Gastrocnemius medialis (tissue), 4 donors: ENCODE results near the gene SENP2.

Source experiments
- POLR2A ChIP-seq, 2 donors: fragments of 450-650 bp; IDR thresholded peaks; one replicate each; pipeline ENCODE4 v1.6.1; 2017; ENCODE audit warnings: antibody characterized with exemption in 2 of 2, mild to moderate bottlenecking in 2 of 2, moderate library complexity in 2 of 2
- TF ChIP-seq, protein P1 (sequence below), 5 experiments: fragments of 450-650 bp in 3 of 5; fragments of 200-600 bp in 2 of 5; sonication (generic) in 2 of 5; IDR thresholded peaks in 4 of 5; conservative IDR thresholded peaks in 1 of 5; 1 replicate in 4 of 5; 2 replicates in 1 of 5; pipeline ENCODE4 v1.5.1; 2016 to 2019; ENCODE audit warnings: antibody characterized with exemption in 5 of 5, mild to moderate bottlenecking in 3 of 5, moderate library complexity in 3 of 5

DNA sequence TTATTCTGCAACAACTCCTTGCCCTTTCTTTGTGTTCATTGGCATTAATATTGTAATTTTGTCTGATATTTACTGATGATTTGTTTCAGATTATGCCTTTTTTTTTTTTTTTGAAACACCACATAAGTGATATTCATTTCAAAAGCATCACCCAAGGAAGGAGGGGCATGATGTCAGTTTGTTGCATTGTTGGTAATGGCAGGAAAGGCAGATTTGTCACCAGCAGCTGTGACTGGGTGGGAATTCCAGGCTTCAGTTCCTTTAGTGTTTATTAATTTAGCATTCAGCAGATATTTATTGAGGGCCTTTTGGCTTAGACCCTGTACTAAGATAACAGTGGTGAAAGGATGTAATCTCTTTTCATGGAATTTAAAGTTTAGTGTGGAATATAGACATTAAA lies 19.5 kb downstream of the SENP2 start:
- TF ChIP-seq, protein P1, sequence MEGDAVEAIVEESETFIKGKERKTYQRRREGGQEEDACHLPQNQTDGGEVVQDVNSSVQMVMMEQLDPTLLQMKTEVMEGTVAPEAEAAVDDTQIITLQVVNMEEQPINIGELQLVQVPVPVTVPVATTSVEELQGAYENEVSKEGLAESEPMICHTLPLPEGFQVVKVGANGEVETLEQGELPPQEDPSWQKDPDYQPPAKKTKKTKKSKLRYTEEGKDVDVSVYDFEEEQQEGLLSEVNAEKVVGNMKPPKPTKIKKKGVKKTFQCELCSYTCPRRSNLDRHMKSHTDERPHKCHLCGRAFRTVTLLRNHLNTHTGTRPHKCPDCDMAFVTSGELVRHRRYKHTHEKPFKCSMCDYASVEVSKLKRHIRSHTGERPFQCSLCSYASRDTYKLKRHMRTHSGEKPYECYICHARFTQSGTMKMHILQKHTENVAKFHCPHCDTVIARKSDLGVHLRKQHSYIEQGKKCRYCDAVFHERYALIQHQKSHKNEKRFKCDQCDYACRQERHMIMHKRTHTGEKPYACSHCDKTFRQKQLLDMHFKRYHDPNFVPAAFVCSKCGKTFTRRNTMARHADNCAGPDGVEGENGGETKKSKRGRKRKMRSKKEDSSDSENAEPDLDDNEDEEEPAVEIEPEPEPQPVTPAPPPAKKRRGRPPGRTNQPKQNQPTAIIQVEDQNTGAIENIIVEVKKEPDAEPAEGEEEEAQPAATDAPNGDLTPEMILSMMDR (IDR thresholded peaks at IDR 0.05 in 4 of 5, conservative IDR thresholded peaks at IDR 0.05 in 1 of 5) = no peak
- TF ChIP-seq POLR2A (IDR thresholded peaks at IDR 0.05) = no peak
